Stomach (tissue), 9 donors: ENCODE data around the gene TGM1. TPM values are rescaled to one million over a fixed set of nuclear protein-coding genes. Genes with fewer than 3 reads are reported as not detected.

Experiments
- DNase-seq, 2 donors: peaks; one replicate each; pipeline versions ENCODE4 v3.0.0 to v3.0.0-alpha.2; 2013 to 2019
- H3K27ac ChIP-seq, 5 donors: fragments of 200-600 bp in 4 of 5; sonication (generic) in 4 of 5; one replicate each; pipeline ENCODE4 v1.5.1; 2013 to 2019; ENCODE audit warnings: mild to moderate bottlenecking in 1 of 5, moderate library complexity in 1 of 5
- H3K27me3 ChIP-seq, 3 donors: fragments of 200-600 bp; sonication (generic); one replicate each; pipeline ENCODE4 v1.5.1; 2017 to 2019; ENCODE audit warnings: mixed run types in 1 of 3
- H3K36me3 ChIP-seq, 4 donors: fragments of 200-600 bp; sonication (generic); 1 replicate in 3 of 4; 2 replicates in 1 of 4; pipeline ENCODE4 v1.5.1; 2016 to 2019
- H3K4me1 ChIP-seq, 4 donors: fragments of 200-600 bp; sonication (generic); one replicate each; pipeline ENCODE4 v1.5.1; 2016 to 2019
- H3K4me3 ChIP-seq, 4 donors: fragments of 200-600 bp; sonication (generic) in 3 of 4; one replicate each; pipeline ENCODE4 v1.5.1; 2016 to 2019; ENCODE audit warnings: mild to moderate bottlenecking in 1 of 4
- H3K9me3 ChIP-seq, 4 donors: fragments of 200-600 bp; sonication (generic); one replicate each; pipeline ENCODE4 v1.5.1; 2016 to 2019
- CTCF ChIP-seq, 7 experiments: fragments of 450-650 bp in 4 of 7; fragments of 200-600 bp in 3 of 7; sonication (generic) in 3 of 7; IDR thresholded peaks; one replicate each; pipeline ENCODE4 v1.5.1; 2016 to 2019; ENCODE audit warnings: antibody characterized with exemption in 7 of 7, control low read depth in 2 of 7, mild to moderate bottlenecking in 1 of 7
- EP300 ChIP-seq: sonication (generic); formaldehyde crosslinking; IDR thresholded peaks from one replicate; pipeline ENCODE4 v1.6.1; 2017; ENCODE audit warnings: antibody characterized with exemption
- POLR2A ChIP-seq, 4 donors: fragments of 450-650 bp; IDR thresholded peaks; one replicate each; pipeline ENCODE4 v1.6.1; 2016; ENCODE audit warnings: antibody characterized with exemption in 4 of 4, control low read depth in 2 of 4, mild to moderate bottlenecking in 1 of 4, moderate library complexity in 1 of 4
- POLR2AphosphoS5 ChIP-seq, 3 donors: sonication (generic); formaldehyde crosslinking; IDR thresholded peaks; one replicate each; pipeline ENCODE4 v1.6.1; 2016; ENCODE audit warnings: antibody characterized with exemption in 3 of 3
- WGBS, 5 donors: extraction: QIAGEN DNeasy Blood & Tissue Kit in 3 of 5; methylation state at CpG; one replicate each; pipeline versions ENCODE4 v1.1.5 to v1.1.7; 2013 to 2018; 5-methylcytosine and 5-hydroxymethylcytosine counted together
- intact Hi-C: fragments of 100-400 bp; cut with DNase I; formaldehyde crosslinking; loops from one replicate; pipeline ENCODE4 v1.15.1; 2023; ENCODE audit warnings: low total_unique reads
- polyA plus RNA-seq, 3 donors: library from polyadenylated mRNA; stranded (reverse); fragments of 200-250 nt; gene quantifications; one replicate each; pipeline ENCODE4 v1.2.3, GENCODE V29; 2013
- total RNA-seq, 5 donors: library from RNA; depleted of rRNA; stranded (reverse); fragments of >200 nt; gene quantifications; one replicate each; pipeline versions ENCODE4 v1.1.0 to v1.2.3, GENCODE V29; 2014 to 2016
- donor health status: healthy with polysubstance abuse.
- donor health status: Bipolar disorder and iron deficiency.
- donor health status: healthy.

TGM1 gene
- total and polyA plus RNA-seq, 8 donors: 1.7 to 131 (median 5.1) TPM

- no peak overlapping the region for H3K4me3 ChIP-seq
- 83 to 94% (median 91%) methylated on average over 8 of the region's 8 CpGs for WGBS, 5 donors
- no peaks in the 10 kb centered on the region for H3K9me3 ChIP-seq
- H3K27me3 ChIP-seq: no peaks in the 10 kb centered on the region
- intact Hi-C loops: no loop called here
- DNase-seq: no peak
- no peak for TF ChIP-seq POLR2AphosphoS5 (IDR thresholded peaks at IDR 0.05)
- TF ChIP-seq POLR2A (IDR thresholded peaks at IDR 0.05): no peak
- peaks cover 0 to 64% (median 19%) of the 10 kb centered on the region in 4 donors for H3K36me3 ChIP-seq
- H3K4me1 ChIP-seq: peaks cover 0 to 12% (median 6%) of the 10 kb centered on the region in 4 donors
- no peak overlapping the region for H3K27ac ChIP-seq
Measured at GRCh38 chr14:24255438-24255837, 7.5 kb downstream of the TGM1 start.

DNA sequence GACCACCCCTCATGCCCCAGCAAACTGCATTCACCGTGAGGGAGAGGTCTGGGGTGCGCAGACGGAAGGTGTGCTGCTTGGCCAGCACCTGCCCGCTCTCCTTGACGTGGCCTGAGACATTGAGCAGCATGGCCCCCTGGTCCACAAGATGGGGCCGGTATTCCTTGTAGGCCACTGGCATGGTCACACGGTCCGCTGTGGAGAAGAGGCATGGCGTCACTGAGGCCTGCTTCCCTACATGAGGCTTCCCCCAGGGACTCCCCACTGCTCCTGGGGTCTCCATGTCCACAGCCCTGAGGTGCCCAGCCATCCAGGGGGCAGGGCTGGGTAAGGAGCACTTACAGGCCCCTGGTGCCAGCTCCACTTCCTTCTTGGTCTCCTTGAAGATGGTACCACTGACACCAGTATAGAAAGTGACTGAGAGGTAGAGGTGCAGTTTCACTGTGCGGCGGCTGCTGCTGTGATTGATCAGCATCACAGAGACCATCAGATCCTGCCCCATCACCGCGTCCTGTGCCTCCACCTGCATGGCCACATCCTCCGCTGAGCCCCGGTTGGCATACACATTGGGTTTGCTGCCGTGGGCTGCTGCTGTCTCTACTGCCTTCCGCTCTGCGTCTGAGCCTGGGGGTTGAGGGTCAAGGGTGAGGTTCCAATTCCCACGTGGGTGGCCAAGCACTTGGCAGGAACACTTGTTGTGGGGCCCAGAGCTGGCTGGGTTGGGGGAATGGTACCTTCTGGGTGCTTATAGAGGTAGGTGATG lies 8.2 kb downstream of the TGM1 start:
- no peaks in the 10 kb centered on the region for H3K27me3 ChIP-seq
- no peak overlapping the region for H3K27ac ChIP-seq
- WGBS, 5 donors: 90 to 94% (median 93%) methylated on average over 16 to 19 of the region's 19 CpGs
- no peak overlapping the region for H3K4me3 ChIP-seq
- peaks cover 0 to 12% (median 6%) of the 10 kb centered on the region in 4 donors for H3K4me1 ChIP-seq
- H3K36me3 ChIP-seq: peaks cover 0 to 60% (median 19%) of the 10 kb centered on the region in 4 donors
- H3K9me3 ChIP-seq: no peaks in the 10 kb centered on the region
- no peak for DNase-seq
- TF ChIP-seq POLR2A (IDR thresholded peaks at IDR 0.05) (no peak), POLR2AphosphoS5 (IDR thresholded peaks at IDR 0.05) (no peak), CTCF (IDR thresholded peaks at IDR 0.05) (no peak), EP300 (no peak)
- intact Hi-C loops: no loop called here

- intact Hi-C loops: no loop called here
- peaks cover 0 to 3% (median under 1%) of the 10 kb centered on the region in 4 donors for H3K4me1 ChIP-seq
- no peak for DNase-seq
- peaks cover 0 to 65% (median 21%) of the 10 kb centered on the region in 4 donors for H3K36me3 ChIP-seq
- TF ChIP-seq CTCF (IDR thresholded peaks at IDR 0.05) (no peak), EP300 (no peak), POLR2AphosphoS5 (IDR thresholded peaks at IDR 0.05) (no peak), POLR2A (IDR thresholded peaks at IDR 0.05) (no peak)
- no peak overlapping the region for H3K27ac ChIP-seq
- WGBS, 5 donors: 85 to 88% (median 87%) methylated on average over 7 of the region's 7 CpGs
- H3K4me3 ChIP-seq: no peak overlapping the region
- no peaks in the 10 kb centered on the region for H3K9me3 ChIP-seq
- no peaks in the 10 kb centered on the region for H3K27me3 ChIP-seq
Measured at GRCh38 chr14:24253936-24254335, 9.0 kb downstream of the TGM1 start.

- no peak overlapping the region for H3K27ac ChIP-seq
- no peak overlapping the region for H3K4me3 ChIP-seq
- WGBS, 5 donors: 78 to 93% (median 84%) methylated on average over 9 to 11 of the region's 11 CpGs
- H3K27me3 ChIP-seq: no peaks in the 10 kb centered on the region
- H3K9me3 ChIP-seq: no peaks in the 10 kb centered on the region
- H3K36me3 ChIP-seq: peaks cover 0 to 60% (median 21%) of the 10 kb centered on the region in 4 donors
- intact Hi-C loops: no loop called here
- TF ChIP-seq POLR2AphosphoS5 (IDR thresholded peaks at IDR 0.05) (no peak), CTCF (IDR thresholded peaks at IDR 0.05) (no peak), EP300 (no peak), POLR2A (IDR thresholded peaks at IDR 0.05) (no peak)
- H3K4me1 ChIP-seq: no peaks in the 10 kb centered on the region
- no peak for DNase-seq
Measured at GRCh38 chr14:24252289-24253124, 10.5 kb downstream of the TGM1 start.
